Astrocyte of the spinal cord (primary cell): Measurements from ENCODE around the gene OR8D2.

Source experiments
- DNase-seq: peaks from one replicate; pipeline ENCODE4 v3.0.0; 2011; ENCODE audit warnings: low read depth, low spot score
- H3K4me3 ChIP-seq: 2 replicates; pipeline ENCODE4 v1.5.1; 2011; ENCODE audit warnings: low read depth, mild to moderate bottlenecking, low read length, moderate library complexity
- CTCF ChIP-seq: IDR thresholded peaks from 2 replicates; pipeline ENCODE4 v1.5.1; 2012; ENCODE audit warnings: low read depth, mild to moderate bottlenecking, low read length, inconsistent platforms
- in situ Hi-C: cut with HindIII; loops from 2 replicates; pipeline ENCODE4 v1.10.0; 2017; ENCODE audit warnings: low sequenced_read_pairs

Gene OR8D2

GRCh38 chr11:124297921-124298320 lies 22.1 kb downstream of the OR8D2 start:
- peak; percentile 48 for DNase-seq
- H3K4me3 ChIP-seq: no peak overlapping the region
- in situ Hi-C loops: no loop called here
- TF ChIP-seq CTCF: no peak

- in situ Hi-C loops: no loop called here
- TF ChIP-seq CTCF: no peak
- H3K4me3 ChIP-seq: no peak overlapping the region
- no peak for DNase-seq
These were observed 24.0 kb downstream of the OR8D2 start for GRCh38 chr11:124296016-124296415.

GRCh38 chr11:124294687-124295086 lies 25.3 kb downstream of the OR8D2 start:
- DNase-seq: no peak
- no peak overlapping the region for H3K4me3 ChIP-seq
- in situ Hi-C loops: no loop called here
- no peak for TF ChIP-seq CTCF

GRCh38 chr11:124285610-124286344 lies 34.2 kb downstream of the OR8D2 start:
- no peak for TF ChIP-seq CTCF
- peak; percentile 82 for DNase-seq
- no peak overlapping the region for H3K4me3 ChIP-seq
- in situ Hi-C loops: no loop called here

- TF ChIP-seq CTCF: no peak
- H3K4me3 ChIP-seq: no peak overlapping the region
- in situ Hi-C loops: no loop called here
- DNase-seq: no peak
These were observed 41.7 kb downstream of the OR8D2 start for GRCh38 chr11:124278261-124278660.

- peak; percentile 14 for TF ChIP-seq CTCF
- DNase-seq: no peak
- in situ Hi-C loops: no loop called here
- H3K4me3 ChIP-seq: no peak overlapping the region
These were observed 42.2 kb downstream of the OR8D2 start for GRCh38 chr11:124277804-124278203.
